ENCODE measurements around the gene KRTAP12-1.
"Not testable (repeated sequence)": the region's sequence is repeated elsewhere in the genome, so short reads cannot be mapped to it uniquely, and the experiment has no call there.

KRTAP12-1 gene

DNA sequence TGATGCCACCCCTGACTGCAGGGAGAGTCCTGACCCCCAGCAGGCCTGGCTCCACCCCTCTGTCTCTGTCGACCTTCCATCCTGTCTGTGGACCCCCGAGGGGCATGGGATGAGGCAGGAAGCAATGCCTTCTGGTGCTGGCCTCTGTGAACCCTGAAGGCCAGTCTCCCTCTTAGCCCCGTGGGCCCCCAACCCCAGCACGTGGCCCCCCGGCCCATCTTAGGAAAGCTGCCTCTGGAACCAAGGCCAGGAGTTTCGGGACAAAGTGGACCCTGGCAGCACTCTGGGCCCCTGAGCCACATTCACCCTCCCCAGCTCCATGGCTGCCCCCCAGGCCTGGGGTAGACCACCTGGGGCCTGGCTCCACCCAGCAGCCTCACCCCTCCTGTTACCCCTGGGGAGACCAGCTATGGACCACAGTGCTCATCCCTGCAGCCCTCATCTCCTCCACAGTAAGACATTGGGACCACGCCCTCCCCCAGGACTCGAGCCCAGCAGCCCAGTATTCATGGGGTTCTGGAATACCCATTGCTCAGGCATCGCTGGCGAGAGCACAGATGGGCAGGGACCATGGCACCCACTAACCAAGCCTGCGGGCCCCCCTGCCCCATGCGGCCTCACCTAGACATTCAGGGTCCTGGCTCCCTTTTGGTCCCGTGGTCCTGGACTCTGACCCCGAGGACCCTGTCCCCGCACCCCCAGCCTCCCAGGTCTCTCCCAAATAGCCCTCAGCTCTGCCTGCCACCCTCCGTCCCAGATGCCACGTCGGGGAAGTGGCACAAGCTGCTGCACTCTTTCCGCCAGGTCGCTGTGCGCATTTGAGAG lies 43.2 kb downstream of the KRTAP12-1 start:
- not testable (repeated sequence) for DNase-seq

DNA sequence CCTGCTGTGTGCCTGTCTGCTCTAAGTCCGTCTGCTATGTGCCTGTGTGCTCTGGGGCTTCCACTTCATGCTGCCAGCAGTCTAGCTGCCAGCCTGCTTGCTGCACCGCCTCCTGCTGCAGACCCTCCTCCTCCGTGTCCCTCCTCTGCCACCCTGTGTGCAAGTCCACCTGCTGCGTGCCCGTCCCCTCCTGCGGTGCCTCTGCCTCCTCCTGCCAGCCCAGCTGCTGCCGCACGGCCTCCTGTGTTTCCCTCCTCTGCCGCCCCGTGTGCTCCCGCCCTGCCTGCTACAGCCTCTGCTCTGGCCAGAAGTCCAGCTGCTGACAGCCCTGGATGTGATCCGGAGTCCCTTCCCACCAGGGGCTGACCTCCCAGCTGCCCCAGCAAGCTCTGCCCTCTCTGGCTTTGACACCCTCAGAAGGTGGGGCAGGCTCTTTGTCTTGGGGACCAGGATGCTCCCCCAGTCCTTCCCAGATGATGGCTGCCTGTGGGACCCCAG lies 44.1 kb downstream of the KRTAP12-1 start:
- DNase-seq, result not testable (repeated sequence)

- no peak for DNase-seq
These were observed 44.7 kb downstream of the KRTAP12-1 start, which contains the start of gene KRTAP10-10 for GRCh38 chr21:44637018-44637850. Gene KRTAP10-10 (plus strand): TSS chr21:44637356. CDS start chr21:44637418, 62 bp downstream.

- no peak for DNase-seq
These were observed 45.5 kb downstream of the KRTAP12-1 start for GRCh38 chr21:44636209-44637017.

DNA sequence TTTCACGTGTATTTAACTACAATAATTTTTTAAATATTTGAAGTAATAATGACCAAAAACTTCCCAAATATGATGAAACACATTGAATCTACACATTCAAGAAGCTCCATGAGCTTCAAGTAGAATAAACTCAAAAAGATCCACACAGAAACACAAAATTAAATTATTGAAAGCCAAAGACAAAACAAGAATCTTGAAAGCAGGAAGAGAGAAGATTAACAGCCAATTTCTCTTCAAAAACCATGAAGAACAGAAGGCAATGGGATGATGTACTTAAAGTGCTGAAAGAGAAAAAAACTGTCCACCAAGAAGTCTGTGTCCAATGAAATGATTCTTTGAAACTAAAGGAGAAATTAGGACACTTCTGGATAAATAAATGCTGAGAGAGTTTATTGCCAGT lies 49.9 kb downstream of the KRTAP12-1 start:
- DNase-seq, result no peak

Measured in NCI-H1436 treated with DMSO at 0.1 percent for 48 hours (cell line).